Lower lobe of right lung (tissue), 2 donors: ENCODE data around the gene TXNDC15. TPM values are rescaled to one million over a fixed set of nuclear protein-coding genes. Genes with fewer than 3 reads are reported as not detected.

Experiments
- ATAC-seq, 2 donors: fragments of 200-7000 bp; cut with Tn5 transposase; one replicate each; pipeline ENCODE4 v1.9.1; 2020 to 2022; ENCODE audit warnings: mild to moderate bottlenecking in 2 of 2, moderate library complexity in 2 of 2
- DNase-seq: peaks from one replicate; pipeline ENCODE4 v3.0.0-alpha.2; 2020
- H3K27ac ChIP-seq: fragments of 200-600 bp; one replicate; pipeline ENCODE4 v1.8.0; 2022
- H3K27me3 ChIP-seq: fragments of 200-600 bp; one replicate; pipeline ENCODE4 v1.8.0; 2022; ENCODE audit warnings: low read depth
- H3K36me3 ChIP-seq: fragments of 200-600 bp; one replicate; pipeline ENCODE4 v1.8.0; 2022; ENCODE audit warnings: mild to moderate bottlenecking
- H3K4me1 ChIP-seq: fragments of 200-600 bp; one replicate; pipeline ENCODE4 v1.8.0; 2022
- H3K4me3 ChIP-seq: fragments of 200-600 bp; one replicate; pipeline ENCODE4 v1.8.0; 2022; ENCODE audit warnings: mild to moderate bottlenecking
- H3K9me3 ChIP-seq: fragments of 200-600 bp; one replicate; pipeline ENCODE4 v1.8.0; 2022
- CTCF ChIP-seq: fragments of 200-600 bp; IDR thresholded peaks from one replicate; pipeline ENCODE4 v1.8.0; 2022; ENCODE audit warnings: antibody characterized with exemption, mild to moderate bottlenecking
- intact Hi-C: fragments of 100-400 bp; cut with DNase I; formaldehyde crosslinking; loops from one replicate; pipeline ENCODE4 v1.11.0; 2022
- total RNA-seq: library from RNA; stranded (reverse); fragmentation: NEBNext Ultra II Directional; extraction: Animal tissue kit (Norgen Biotek cat#: 25700); gene quantifications from one replicate; pipeline ENCODE4 v1.2.1, GENCODE V29; 2021
- donor health status: DM: no; HTN: yes; CAD: no; lungs with severe emphysema.

The TXNDC15 gene
- total RNA-seq, 1 donor from 2014 or later: 56.8 TPM

- Histone ChIP-seq H3K27ac (no peak overlapping the region), H3K4me3 (no peak overlapping the region), H3K9me3 (no peaks in the 10 kb centered on the region), H3K4me1 (no peaks in the 10 kb centered on the region), H3K36me3 (peaks cover 36% of the 10 kb centered on the region), H3K27me3 (no peaks in the 10 kb centered on the region)
- DNase-seq (no peak), ATAC-seq (no peak)
- intact Hi-C loops: no loop called here
- no peak for TF ChIP-seq CTCF
Measured at GRCh38 chr5:134887593-134888159, 13.5 kb downstream of the TXNDC15 start.

- TF ChIP-seq CTCF: no peak
- DNase-seq (no peak), ATAC-seq (no peak)
- Histone ChIP-seq H3K9me3 (no peaks in the 10 kb centered on the region), H3K27me3 (no peaks in the 10 kb centered on the region), H3K36me3 (peaks cover 48% of the 10 kb centered on the region), H3K27ac (no peak overlapping the region), H3K4me3 (no peak overlapping the region), H3K4me1 (no peaks in the 10 kb centered on the region)
- intact Hi-C loops: no loop called here
Measured at GRCh38 chr5:134889335-134889734, 15.2 kb downstream of the TXNDC15 start.

GRCh38 chr5:134891473-134891872 is 17.3 kb downstream of the TXNDC15 start:
- Histone ChIP-seq H3K4me1 (no peaks in the 10 kb centered on the region), H3K36me3 (peaks cover 64% of the 10 kb centered on the region), H3K4me3 (no peak overlapping the region), H3K27ac (no peak overlapping the region), H3K27me3 (no peaks in the 10 kb centered on the region), H3K9me3 (no peaks in the 10 kb centered on the region)
- no peak for TF ChIP-seq CTCF
- intact Hi-C loops: no loop called here
- DNase-seq: no peak
- no peak for ATAC-seq

GRCh38 chr5:134892282-134892681 is 18.1 kb downstream of the TXNDC15 start:
- no peak for DNase-seq
- H3K36me3 ChIP-seq: peaks cover 70% of the 10 kb centered on the region
- no peaks in the 10 kb centered on the region for H3K27me3 ChIP-seq
- no peak for ATAC-seq
- H3K4me3 ChIP-seq: no peak overlapping the region
- H3K9me3 ChIP-seq: no peaks in the 10 kb centered on the region
- no peaks in the 10 kb centered on the region for H3K4me1 ChIP-seq
- intact Hi-C loops: no loop called here
- TF ChIP-seq CTCF: no peak
- H3K27ac ChIP-seq: no peak overlapping the region

- H3K4me3 ChIP-seq: no peak overlapping the region
- H3K27ac ChIP-seq: no peak overlapping the region
- H3K27me3 ChIP-seq: no peaks in the 10 kb centered on the region
- intact Hi-C loops: no loop called here
- H3K9me3 ChIP-seq: no peaks in the 10 kb centered on the region
- peaks cover 71% of the 10 kb centered on the region for H3K36me3 ChIP-seq
- H3K4me1 ChIP-seq: no peaks in the 10 kb centered on the region
- ATAC-seq (no peak), DNase-seq (no peak)
- no peak for TF ChIP-seq CTCF
Measured at GRCh38 chr5:134892926-134893325, 18.8 kb downstream of the TXNDC15 start.
